T-helper 22 cell (primary cell): Measurements from ENCODE around the gene CAPN6.

ENCODE experiments used
- DNase-seq: peaks from one replicate; pipeline ENCODE4 v3.0.0-alpha.2; 2020; ENCODE audit warnings: low read depth

The CAPN6 gene

DNA sequence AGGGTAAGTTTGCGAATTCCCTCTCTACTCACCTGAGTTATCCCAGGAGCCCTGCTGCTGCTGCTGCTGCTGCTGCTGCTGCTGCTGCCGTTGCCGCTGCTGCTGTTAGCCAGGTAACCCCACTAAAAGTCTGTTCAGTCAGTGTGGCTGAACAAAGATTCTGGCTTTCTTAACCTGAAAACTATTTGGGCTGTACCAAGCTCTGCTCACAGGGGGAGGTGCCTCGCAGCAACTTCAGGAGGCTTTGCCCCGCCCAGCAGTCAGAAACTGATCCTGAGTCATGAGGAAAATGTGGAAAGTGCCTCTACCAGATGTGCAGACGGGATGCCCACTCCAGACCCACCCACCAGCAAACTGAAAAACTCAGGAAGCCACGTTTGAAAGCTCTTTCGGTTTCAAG, at the start of gene CAPN6:
CAPN6 (minus strand) TSS at position 145 of the 400 bp plus-strand sequence. CDS start 6,547 bp downstream, outside the sequence.
- no peak for DNase-seq

DNA sequence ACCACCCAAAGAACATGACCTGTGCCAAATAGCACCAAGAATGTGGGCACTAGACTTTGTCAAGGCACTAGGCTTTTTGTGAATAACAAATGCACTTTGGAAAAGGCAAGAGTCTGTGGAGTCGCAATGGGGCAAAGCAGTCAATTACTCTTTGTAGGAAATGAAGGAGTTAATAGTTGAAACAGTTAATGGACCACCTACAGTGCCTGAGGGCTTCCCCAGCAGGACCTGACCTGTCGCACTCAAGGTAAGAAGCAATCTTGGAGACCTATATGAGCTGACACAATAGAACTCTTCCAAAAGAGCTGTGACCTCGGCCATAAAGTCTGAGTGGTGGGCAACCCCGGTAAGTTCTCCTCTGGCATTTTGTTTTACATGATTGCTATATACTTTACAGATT, 49.2 kb upstream of the CAPN6 start:
- no peak for DNase-seq

GRCh38 chrX:111318901-111319300, 48.6 kb upstream of the CAPN6 start:
- DNase-seq, result no peak

- DNase-seq, result no peak
These were observed 38.8 kb upstream of the CAPN6 start for GRCh38 chrX:111309083-111309482.

- no peak for DNase-seq
These were observed 37.8 kb upstream of the CAPN6 start for GRCh38 chrX:111308039-111308438.

- no peak for DNase-seq
These were observed 32.0 kb upstream of the CAPN6 start for GRCh38 chrX:111302284-111302683.

DNA sequence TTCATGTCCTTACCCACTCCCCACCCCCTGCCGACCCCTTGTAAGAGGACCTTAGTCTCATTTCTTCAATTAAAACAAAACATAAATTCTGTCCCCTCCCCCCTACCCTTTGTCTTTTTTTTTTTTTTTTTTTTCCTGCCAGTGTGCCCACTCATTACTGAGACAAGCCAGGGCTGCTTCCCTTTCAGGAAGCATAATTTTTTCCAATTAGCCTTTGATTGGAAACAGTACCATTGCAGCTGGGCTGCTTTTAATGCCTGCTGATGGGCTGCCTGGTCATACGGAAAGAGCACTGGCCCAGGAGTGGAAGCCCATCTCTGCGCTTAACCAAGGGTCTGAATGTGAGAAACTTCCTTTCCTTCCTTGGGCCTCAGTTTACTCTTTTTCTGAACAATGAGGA, 18.6 kb upstream of the CAPN6 start:
- no peak for DNase-seq

DNA sequence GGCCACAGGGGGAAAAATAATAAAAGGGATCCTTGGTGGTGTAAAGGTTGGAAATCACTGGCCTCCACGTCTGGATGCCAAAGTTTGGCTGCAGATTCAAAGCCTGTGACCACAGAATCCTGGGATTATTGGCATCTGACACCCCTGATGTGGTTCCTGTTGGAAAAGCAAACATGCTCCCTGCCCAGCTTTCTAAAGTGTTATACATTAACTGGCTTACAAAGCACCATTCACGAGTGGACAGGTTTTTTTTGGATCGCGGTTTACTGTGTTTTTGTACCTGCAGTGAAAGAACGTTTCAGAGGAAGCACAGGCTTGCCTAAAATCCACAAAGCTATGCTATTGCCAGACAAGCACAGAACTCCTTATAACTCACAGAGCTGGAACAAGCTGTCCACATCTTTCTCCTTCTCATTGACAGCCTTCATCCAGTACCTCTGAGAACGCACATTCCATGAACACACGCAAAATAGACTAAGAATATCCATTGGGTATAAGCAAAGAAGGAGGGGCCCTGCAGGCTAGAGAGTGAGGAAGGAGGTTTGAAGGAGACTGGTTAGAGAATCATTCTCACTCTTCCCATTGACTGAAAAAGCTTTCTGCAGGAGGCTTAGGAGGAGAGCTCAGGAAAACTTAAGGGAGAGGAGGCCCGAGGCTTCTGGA, 14.5 kb upstream of the CAPN6 start:
- DNase-seq, result no peak

DNA sequence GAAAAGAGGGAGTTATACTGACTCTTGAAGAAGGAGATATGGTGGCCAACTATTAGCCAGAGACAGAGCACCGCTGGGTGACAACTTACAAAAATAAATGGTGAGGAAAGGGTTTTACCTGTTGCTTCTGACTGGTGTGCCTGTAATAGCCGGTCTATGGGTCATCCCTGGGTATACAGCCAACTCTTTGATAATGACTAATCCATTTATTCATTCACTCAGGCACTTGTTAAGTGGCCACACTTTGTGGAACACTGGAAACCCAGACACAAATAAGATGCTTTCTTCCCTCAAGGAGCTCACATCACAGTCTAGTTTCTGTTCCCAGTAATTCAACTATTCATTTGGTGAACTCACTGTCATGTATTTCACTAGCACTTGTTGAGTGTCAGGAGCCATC, 13.2 kb upstream of the CAPN6 start:
- DNase-seq, result no peak

DNA sequence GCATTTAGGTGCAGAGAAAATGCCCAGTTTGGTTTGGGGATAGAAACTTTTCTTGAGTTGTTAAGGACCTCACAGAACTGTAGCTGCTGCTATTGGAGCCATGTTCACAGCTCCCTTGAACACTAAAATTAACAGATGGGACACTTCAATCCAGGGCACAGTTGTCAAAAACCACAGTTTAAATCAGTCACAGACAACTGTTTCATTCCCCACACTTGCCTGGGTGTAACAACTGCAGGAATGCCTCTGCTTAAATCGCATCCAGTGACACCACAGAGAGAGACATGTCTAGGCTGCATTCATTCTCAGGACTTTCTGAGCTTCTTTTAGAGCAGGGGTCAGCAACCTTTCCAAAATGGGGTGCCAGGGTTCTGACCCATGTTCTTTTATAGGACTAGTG, 12.7 kb upstream of the CAPN6 start:
- no peak for DNase-seq

DNA sequence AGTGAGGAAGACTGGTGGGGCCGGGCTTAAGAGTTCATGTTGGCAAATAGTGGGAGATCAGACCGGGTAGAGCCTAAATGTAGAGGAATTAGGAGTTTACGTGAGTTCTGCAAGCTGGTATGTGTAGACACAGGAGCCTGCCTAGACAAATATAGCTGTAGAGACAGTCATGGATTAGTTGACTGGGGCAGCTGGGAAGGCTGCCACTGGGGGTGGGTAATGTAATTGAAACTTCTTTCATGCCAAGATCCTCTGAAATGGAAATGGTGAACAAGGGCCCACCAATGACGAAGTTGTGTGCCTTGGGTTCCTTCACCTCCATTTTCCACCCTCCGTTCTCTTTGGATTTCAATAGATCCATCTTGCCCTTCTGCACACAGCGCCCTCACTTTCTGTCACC, 11.9 kb upstream of the CAPN6 start:
- no peak for DNase-seq

DNA sequence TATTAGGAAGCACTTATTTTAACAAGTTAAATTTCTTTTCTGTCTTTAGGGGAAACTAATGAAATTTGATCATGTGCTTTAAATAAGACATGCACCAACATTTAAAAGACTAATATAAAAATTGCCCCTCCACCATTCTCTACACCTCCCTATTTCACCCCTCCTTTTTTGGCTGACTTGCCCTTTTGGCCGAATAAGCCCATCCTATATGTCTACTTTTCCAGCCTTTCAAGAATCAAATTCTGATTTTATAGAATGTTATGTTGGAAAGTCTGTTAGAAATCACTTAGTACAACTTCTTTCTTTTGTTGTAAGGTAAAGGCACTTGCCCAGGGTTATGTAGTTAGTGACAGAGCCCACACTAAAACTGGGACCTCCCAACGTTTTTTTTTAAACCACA, 1.8 kb downstream of the CAPN6 start:
- no peak for DNase-seq

GRCh38 chrX:111265486-111265885, 4.8 kb downstream of the CAPN6 start:
- no peak for DNase-seq

DNA sequence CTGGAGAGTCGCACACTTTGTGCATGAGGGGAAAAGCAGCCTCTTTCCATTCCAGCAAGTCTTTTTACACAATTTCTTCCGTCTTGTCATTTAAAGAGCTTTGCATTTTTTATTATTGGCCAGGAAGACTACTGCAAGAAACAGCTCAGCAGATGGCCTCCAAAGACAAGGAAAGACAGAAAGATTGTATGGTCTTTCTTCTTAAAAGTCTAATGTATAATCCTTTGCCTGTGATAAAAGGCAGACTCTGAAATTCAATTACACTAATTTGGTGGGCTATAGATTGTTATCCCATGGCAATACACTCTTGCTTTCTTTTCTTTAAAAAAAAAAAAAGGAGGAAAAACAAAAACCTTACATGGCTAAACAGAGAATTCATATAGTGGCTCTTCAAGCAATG, 5.9 kb downstream of the CAPN6 start:
- DNase-seq, result no peak

GRCh38 chrX:111262086-111262485, 8.2 kb downstream of the CAPN6 start:
- DNase-seq, result no peak

DNA sequence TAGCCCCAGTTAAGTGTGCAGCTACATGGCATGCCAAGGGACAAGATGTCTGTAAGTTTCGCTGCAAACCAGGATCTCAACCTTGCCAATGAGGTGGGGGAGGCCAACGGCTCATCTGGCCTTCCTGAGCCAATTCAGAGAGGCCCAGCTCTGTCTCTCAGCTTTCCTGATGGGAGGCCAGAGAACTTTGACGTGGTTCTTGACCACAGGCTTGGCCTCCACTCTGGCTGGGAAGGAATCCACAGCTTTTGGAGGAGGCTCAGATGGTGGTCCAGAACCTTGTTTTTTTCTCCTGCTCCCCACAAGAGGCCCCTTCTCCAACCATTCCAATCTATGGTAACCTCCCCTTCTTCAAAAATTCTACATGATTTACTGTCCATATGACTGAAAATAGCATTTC, 9.8 kb downstream of the CAPN6 start:
- DNase-seq, result no peak

- DNase-seq, result no peak
These were observed 10.7 kb downstream of the CAPN6 start for GRCh38 chrX:111259559-111259958.

GRCh38 chrX:111257733-111258132, 12.6 kb downstream of the CAPN6 start:
- no peak for DNase-seq

DNA sequence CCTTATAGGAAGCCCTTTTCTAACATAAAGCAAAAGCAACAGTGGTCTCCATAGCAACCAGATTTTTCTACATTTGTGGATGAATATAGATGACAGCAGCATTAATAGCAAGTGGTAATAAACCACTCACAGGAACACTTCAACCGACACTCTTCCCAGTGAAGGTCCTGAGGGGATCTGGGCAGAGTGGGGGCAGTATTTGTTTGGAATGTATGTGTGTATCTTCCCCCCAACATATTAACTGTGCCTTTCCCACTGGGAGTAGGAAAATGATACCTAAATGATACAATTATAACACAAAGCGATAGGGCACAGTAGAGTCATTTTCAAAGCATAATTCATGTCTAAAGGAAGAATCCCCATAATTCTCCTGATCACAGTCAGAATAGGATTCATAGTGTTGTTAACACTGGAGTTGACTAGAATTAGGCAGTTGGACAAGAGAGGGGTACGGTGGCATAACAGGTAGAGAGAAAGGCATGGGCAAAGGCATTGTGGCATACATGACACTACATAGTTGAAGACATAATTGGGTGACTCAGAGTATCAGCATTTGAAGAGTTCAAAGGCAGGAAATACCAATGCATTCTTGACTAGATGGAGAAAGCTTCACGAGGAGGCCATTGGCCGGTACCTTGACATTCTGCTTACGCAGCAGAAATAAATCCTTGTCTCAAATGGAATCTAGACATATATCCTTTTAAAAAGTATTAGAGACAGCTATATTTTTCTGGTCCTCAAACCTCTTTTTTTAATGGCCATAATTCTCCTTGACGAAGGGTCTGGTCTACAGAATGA, 15.2 kb downstream of the CAPN6 start:
- DNase-seq, result no peak

GRCh38 chrX:111244235-111244750, 26.0 kb downstream of the CAPN6 start:
- DNase-seq, result no peak

GRCh38 chrX:111216293-111216801, 53.9 kb downstream of the CAPN6 start:
- no peak for DNase-seq

DNA sequence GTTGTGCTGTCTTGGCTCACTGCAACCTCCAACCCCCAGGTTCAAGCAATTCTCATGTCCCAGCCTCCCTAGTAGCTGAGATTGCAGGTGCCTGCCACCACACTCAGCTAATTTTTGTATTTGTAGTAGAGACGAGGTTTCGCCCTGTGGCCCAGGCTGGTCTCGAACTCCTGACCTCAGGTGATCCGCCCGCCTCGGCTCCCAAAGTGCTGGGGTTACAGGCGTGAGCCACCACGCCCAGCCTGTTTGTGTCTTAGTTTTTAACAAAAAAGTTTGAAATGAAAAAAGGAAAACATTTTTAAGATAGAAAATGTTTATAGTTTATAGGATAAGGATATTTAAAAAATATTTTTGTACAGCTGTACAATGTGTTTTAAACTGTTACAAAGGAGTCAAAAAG, 62.4 kb downstream of the CAPN6 start:
- no peak for DNase-seq

DNA sequence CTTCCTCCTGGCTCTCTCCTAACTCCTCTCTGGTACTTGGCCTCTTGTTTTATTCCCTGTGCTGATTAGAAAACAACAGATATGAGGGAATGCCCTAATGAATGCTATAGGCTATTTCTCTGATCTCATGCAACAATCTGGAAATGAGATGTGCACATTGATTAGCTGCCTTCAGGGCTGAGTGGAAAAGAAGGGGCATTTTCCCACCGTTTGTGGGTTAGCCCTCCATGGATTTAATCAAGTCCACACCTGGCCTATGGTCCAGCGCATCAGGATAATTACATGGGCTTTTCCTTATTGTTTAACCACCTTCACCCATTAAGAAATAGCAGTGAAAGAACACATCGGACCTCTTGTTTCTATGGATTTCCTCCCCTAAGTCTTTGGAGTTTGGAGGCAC, 70.0 kb downstream of the CAPN6 start:
- no peak for DNase-seq
